Liver (tissue), 9 donors: Measurements from ENCODE around the gene ACE2. TPM values are rescaled to one million over a fixed set of nuclear protein-coding genes. Genes with fewer than 3 reads are reported as not detected.

Experiments
- DNase-seq: peaks from one replicate; pipeline ENCODE4 v3.0.0-alpha.2; 2017; ENCODE audit warnings: low spot score
- H3K27ac ChIP-seq, 2 donors: one replicate each; pipeline ENCODE4 v1.7.0; 2013; ENCODE audit warnings: inconsistent platforms in 2 of 2, low read length in 2 of 2, control low read depth in 1 of 2, low read depth in 1 of 2, mild to moderate bottlenecking in 1 of 2
- H3K27me3 ChIP-seq, 4 donors: one replicate each; pipeline versions ENCODE4 v1.6.1 to v1.7.0; 2013; ENCODE audit warnings: low read length in 3 of 4, inconsistent platforms in 1 of 4, mild to moderate bottlenecking in 1 of 4, moderate library complexity in 1 of 4; ENCODE audit not compliant: control insufficient read depth in 4 of 4, insufficient read depth in 4 of 4
- H3K36me3 ChIP-seq, 4 donors: one replicate each; pipeline versions ENCODE4 v1.6.1 to v1.7.0; 2013; ENCODE audit warnings: low read length in 3 of 4, mild to moderate bottlenecking in 3 of 4, low read depth in 1 of 4, moderate library complexity in 1 of 4; ENCODE audit not compliant: control insufficient read depth in 4 of 4, insufficient read depth in 3 of 4
- H3K4me1 ChIP-seq, 4 donors: one replicate each; pipeline versions ENCODE4 v1.6.1 to v1.7.0; 2013; ENCODE audit warnings: low read length in 3 of 4, mild to moderate bottlenecking in 3 of 4, moderate library complexity in 1 of 4; ENCODE audit not compliant: control insufficient read depth in 4 of 4, insufficient read depth in 4 of 4
- H3K4me3 ChIP-seq, 3 donors: one replicate each; pipeline versions ENCODE4 v1.6.1 to v1.7.0; 2013; ENCODE audit warnings: low read length in 3 of 3, control low read depth in 1 of 3, low read depth in 1 of 3, mild to moderate bottlenecking in 1 of 3
- H3K9ac ChIP-seq, 2 donors: one replicate each; pipeline ENCODE4 v1.7.0; 2013; ENCODE audit warnings: low read length in 2 of 2, mild to moderate bottlenecking in 2 of 2, moderate library complexity in 2 of 2, control low read depth in 1 of 2, low read depth in 1 of 2
- H3K9me3 ChIP-seq, 4 donors: one replicate each; pipeline versions ENCODE4 v1.6.1 to v1.7.0; 2013; ENCODE audit warnings: low read length in 3 of 4; ENCODE audit not compliant: control insufficient read depth in 4 of 4
- EGR1 ChIP-seq, 2 donors: IDR thresholded peaks; 2 replicates each; pipeline ENCODE4 v1.6.1; 2016 to 2018; ENCODE audit warnings: antibody characterized with exemption in 2 of 2, low read depth in 2 of 2
- FOXA2 ChIP-seq: IDR thresholded peaks from 2 replicates; pipeline ENCODE4 v1.6.1; 2016; ENCODE audit warnings: antibody characterized with exemption
- GABPA ChIP-seq, 2 donors: IDR thresholded peaks in 1 of 2; conservative IDR thresholded peaks in 1 of 2; 2 replicates each; pipeline ENCODE4 v1.6.1; 2016; ENCODE audit warnings: antibody characterized with exemption in 2 of 2, mild to moderate bottlenecking in 1 of 2, moderate library complexity in 1 of 2
- HNF4A ChIP-seq, 2 donors: conservative IDR thresholded peaks; 2 replicates each; pipeline ENCODE4 v1.6.1; 2016; ENCODE audit warnings: antibody characterized with exemption in 2 of 2, mild to moderate bottlenecking in 2 of 2
- HNF4G ChIP-seq: IDR thresholded peaks from 2 replicates; pipeline ENCODE4 v1.6.1; 2016; ENCODE audit warnings: antibody characterized with exemption
- JUND ChIP-seq, 2 donors: IDR thresholded peaks; 2 replicates each; pipeline ENCODE4 v1.6.1; 2016; ENCODE audit warnings: antibody characterized with exemption in 2 of 2
- NR2F2 ChIP-seq: IDR thresholded peaks from 2 replicates; pipeline ENCODE4 v1.6.1; 2016; ENCODE audit warnings: antibody characterized with exemption
- RAD21 ChIP-seq, 2 donors: IDR thresholded peaks; 2 replicates each; pipeline ENCODE4 v1.6.1; 2016; ENCODE audit warnings: antibody characterized with exemption in 2 of 2, mild to moderate bottlenecking in 2 of 2
- RXRA ChIP-seq, 2 donors: IDR thresholded peaks; 2 replicates each; pipeline ENCODE4 v1.6.1; 2017 to 2018; ENCODE audit warnings: antibody characterized with exemption in 2 of 2, mild to moderate bottlenecking in 1 of 2
- SP1 ChIP-seq: IDR thresholded peaks from 2 replicates; pipeline ENCODE4 v1.6.1; 2018; ENCODE audit warnings: antibody characterized with exemption, mild to moderate bottlenecking
- TAF1 ChIP-seq: conservative IDR thresholded peaks from 2 replicates; pipeline ENCODE4 v1.6.1; 2016; ENCODE audit warnings: antibody characterized with exemption, mild to moderate bottlenecking
- YY1 ChIP-seq: IDR thresholded peaks from 2 replicates; pipeline ENCODE4 v1.6.1; 2016; ENCODE audit warnings: antibody characterized with exemption, mild to moderate bottlenecking
- WGBS: extraction: QIAGEN DNeasy Blood & Tissue Kit; methylation state at CpG from one replicate; pipeline ENCODE4 v1.1.7; 2013; 5-methylcytosine and 5-hydroxymethylcytosine counted together
- polyA plus RNA-seq, 2 donors: library from polyadenylated mRNA; stranded (reverse) in 1 of 2; unstranded in 1 of 2; fragments of 200-250 nt in 1 of 2; fragments of >200 nt in 1 of 2; fragmentation: Nextera tagmentation in 1 of 2; extraction: Ambion mirVana in 1 of 2; gene quantifications; one replicate each; pipeline versions ENCODE4 v1.2.1 to v1.2.3, GENCODE V29; 2013 to 2015
- total RNA-seq, 2 donors: library from RNA; depleted of rRNA; stranded (reverse); fragments of >200 nt; gene quantifications; one replicate each; pipeline ENCODE4 v1.2.3, GENCODE V29; 2014
- TF ChIP-seq, protein P1 (sequence below): fragments of 150-350 bp; IDR thresholded peaks from 2 replicates; pipeline ENCODE4 v1.5.1; 2017; ENCODE audit warnings: improper control_type of control experiment, low read depth, low read length; ENCODE audit not compliant: missing input control
- donor health status: healthy.
- donor health status: healthy.
- donor health status: healthy.
- donor health status: healthy.
- donor health status: healthy.

Gene ACE2
- total and polyA plus RNA-seq, 4 donors, result 0.33 to 4.1 (median 0.56) TPM

DNA sequence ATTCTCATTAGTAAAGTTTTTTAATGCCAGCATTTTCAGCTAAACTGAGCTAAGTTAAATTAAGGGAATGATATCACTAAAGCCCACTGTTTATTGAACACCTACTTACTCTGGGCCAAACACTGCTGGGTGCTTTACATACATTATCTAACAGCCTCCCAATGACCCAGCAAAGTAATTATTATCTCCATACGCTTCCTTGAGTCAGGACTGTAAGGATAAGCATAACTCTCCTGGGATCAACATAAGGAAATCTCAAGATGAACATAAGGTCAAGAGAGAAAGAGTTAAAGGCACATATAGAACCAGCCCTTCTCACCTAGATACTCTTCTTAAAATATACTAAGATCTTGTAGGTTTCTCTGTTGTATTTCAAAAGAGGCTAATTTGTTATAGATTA, 86.5 kb downstream of the ACE2 start:
- TF ChIP-seq HNF4G (no peak), RXRA (IDR thresholded peaks at IDR 0.05) (no peak), SP1 (no peak), HNF4A (conservative IDR thresholded peaks at IDR 0.05) (no peak), NR2F2 (no peak), GABPA (IDR thresholded peaks at IDR 0.05 in 1 of 2, conservative IDR thresholded peaks at IDR 0.05 in 1 of 2) (no peak), FOXA2 (no peak), EGR1 (IDR thresholded peaks at IDR 0.05; ENCODE audit: low read depth in 2 of 2) (no peak), TAF1 (no peak)
- no peak overlapping the region for H3K27ac ChIP-seq
- H3K4me3 ChIP-seq, result no peak overlapping the region
- no peaks in the 10 kb centered on the region for H3K27me3 ChIP-seq
- WGBS, result 94% methylated on average over 1 of the region's 1 CpG
- H3K9ac ChIP-seq, result no peak overlapping the region
- no peaks in the 10 kb centered on the region for H3K36me3 ChIP-seq
- no peaks in the 10 kb centered on the region for H3K9me3 ChIP-seq
- no peaks in the 10 kb centered on the region for H3K4me1 ChIP-seq
- DNase-seq, result no peak

DNA sequence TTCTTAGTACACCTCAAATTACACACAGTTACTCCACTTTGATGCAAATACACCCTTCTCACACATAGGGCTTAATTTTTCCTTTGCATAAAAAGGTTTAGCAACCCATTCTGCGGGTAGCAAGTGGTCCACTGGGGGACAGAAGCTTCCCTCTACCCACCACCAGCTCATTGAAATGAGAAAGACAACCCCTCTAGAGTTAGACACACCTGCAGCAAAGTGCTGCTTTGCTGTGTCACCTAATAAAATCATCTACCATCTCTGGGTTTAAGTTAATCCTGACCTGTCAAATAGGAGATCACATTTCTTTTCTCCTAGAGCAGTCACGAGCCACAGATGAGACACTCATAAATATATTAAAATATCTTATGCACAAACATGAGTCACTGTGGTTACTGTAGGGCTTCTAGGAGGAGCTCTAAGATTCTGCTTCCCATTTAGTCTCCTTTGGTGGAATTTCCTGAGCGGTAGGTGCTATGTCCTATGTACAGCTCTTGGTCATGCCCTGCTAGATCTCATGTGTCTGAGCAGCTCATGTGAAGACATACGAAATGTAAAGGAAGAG, 88.3 kb downstream of the ACE2 start:
- Histone ChIP-seq H3K27ac (no peak overlapping the region), H3K4me1 (no peaks in the 10 kb centered on the region), H3K9me3 (no peaks in the 10 kb centered on the region), H3K4me3 (no peak overlapping the region), H3K9ac (no peak overlapping the region), H3K36me3 (no peaks in the 10 kb centered on the region), H3K27me3 (no peaks in the 10 kb centered on the region)
- no peak for DNase-seq
- WGBS, result 90% methylated on average over 4 of the region's 4 CpGs
- TF ChIP-seq, protein P1, sequence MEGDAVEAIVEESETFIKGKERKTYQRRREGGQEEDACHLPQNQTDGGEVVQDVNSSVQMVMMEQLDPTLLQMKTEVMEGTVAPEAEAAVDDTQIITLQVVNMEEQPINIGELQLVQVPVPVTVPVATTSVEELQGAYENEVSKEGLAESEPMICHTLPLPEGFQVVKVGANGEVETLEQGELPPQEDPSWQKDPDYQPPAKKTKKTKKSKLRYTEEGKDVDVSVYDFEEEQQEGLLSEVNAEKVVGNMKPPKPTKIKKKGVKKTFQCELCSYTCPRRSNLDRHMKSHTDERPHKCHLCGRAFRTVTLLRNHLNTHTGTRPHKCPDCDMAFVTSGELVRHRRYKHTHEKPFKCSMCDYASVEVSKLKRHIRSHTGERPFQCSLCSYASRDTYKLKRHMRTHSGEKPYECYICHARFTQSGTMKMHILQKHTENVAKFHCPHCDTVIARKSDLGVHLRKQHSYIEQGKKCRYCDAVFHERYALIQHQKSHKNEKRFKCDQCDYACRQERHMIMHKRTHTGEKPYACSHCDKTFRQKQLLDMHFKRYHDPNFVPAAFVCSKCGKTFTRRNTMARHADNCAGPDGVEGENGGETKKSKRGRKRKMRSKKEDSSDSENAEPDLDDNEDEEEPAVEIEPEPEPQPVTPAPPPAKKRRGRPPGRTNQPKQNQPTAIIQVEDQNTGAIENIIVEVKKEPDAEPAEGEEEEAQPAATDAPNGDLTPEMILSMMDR, result no peak
- TF ChIP-seq YY1, result no peak

DNA sequence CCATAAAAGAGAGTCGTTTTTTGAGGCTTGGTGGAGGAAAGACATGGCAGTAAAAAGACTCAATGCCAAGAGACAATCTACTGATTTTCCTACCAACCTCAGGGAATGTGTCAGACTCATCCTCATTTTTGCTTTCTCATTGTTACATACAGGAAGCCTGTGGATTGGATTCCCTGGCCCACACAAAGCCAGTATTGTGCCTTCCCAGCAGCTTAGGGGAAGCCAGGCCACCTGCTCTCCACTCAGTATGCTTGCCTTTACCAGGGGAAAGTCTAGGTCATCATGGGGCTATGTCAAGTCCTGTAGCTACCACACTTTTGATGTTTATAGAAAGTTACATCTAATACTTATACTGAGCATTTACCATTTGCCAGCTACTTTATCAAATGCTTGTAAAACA, 89.2 kb downstream of the ACE2 start:
- no peaks in the 10 kb centered on the region for H3K4me1 ChIP-seq
- H3K36me3 ChIP-seq, result no peaks in the 10 kb centered on the region
- TF ChIP-seq HNF4A (conservative IDR thresholded peaks at IDR 0.05) (no peak), YY1 (no peak), RAD21 (IDR thresholded peaks at IDR 0.05) (no peak), RXRA (IDR thresholded peaks at IDR 0.05) (no peak), JUND (IDR thresholded peaks at IDR 0.05) (no peak), NR2F2 (no peak)
- no peak overlapping the region for H3K9ac ChIP-seq
- WGBS, result 44% methylated on average over 1 of the region's 1 CpG
- DNase-seq, result no peak
- H3K27me3 ChIP-seq, result no peaks in the 10 kb centered on the region
- H3K9me3 ChIP-seq, result no peaks in the 10 kb centered on the region
- H3K4me3 ChIP-seq, result no peak overlapping the region
- no peak overlapping the region for H3K27ac ChIP-seq

Other genes starting within 250 kb of the ACE2 start
- gene VEGFD, start 216.5 kb downstream of the ACE2 start, total RNA-seq, result under 1 TPM; 0.05 to 0.92 TPM
- gene VEGFD, start 216.5 kb downstream of the ACE2 start, polyA plus RNA-seq, result 1 to 10 TPM in 1 of 2 donors, under 1 TPM in 1; 0.37 to 4.5 TPM
- gene PIR, start 107.6 kb downstream of the ACE2 start, total RNA-seq, result 10 to 100 TPM in 1 of 2 donors, 1 to 10 TPM in 1; 9.0 to 16.4 TPM
- gene PIR, start 107.6 kb downstream of the ACE2 start, polyA plus RNA-seq, result 10 to 100 TPM; 17.6 to 24.7 TPM
- gene BMX, start 100.2 kb downstream of the ACE2 start, total RNA-seq, result under 1 TPM; 0.23 to 0.67 TPM
- under 1 TPM; 0.28 to 0.38 TPM for gene BMX, start 100.2 kb downstream of the ACE2 start, polyA plus RNA-seq
- gene CLTRN, start 63.8 kb upstream of the ACE2 start, total RNA-seq, result 1 to 10 TPM; 1.5 to 3.0 TPM
- 10 to 100 TPM in 1 of 2 donors, 1 to 10 TPM in 1; 6.9 to 11.0 TPM for gene CLTRN, start 63.8 kb upstream of the ACE2 start, polyA plus RNA-seq
- 1 to 10 TPM; 1.2 to 2.9 TPM for gene CA5B, start 137.3 kb upstream of the ACE2 start, total RNA-seq
- 1 to 10 TPM in 1 of 2 donors, under 1 TPM in 1; 0.55 to 1.9 TPM for gene CA5B, start 137.3 kb upstream of the ACE2 start, polyA plus RNA-seq
- gene ZRSR2, start 189.5 kb upstream of the ACE2 start, total RNA-seq, result 1 to 10 TPM; 1.4 to 2.8 TPM
- gene ZRSR2, start 189.5 kb upstream of the ACE2 start, polyA plus RNA-seq, result 1 to 10 TPM; 3.1 to 7.0 TPM